BE2C (cell line): ENCODE data around the gene SRC.

Experiments used
- DNase-seq: peaks from one replicate; pipeline ENCODE4 v3.0.0-alpha.2; 2020
- H3K27me3 ChIP-seq: fragments of 250-450 bp; sonication (Bioruptor Pico); 2 replicates; pipeline ENCODE4 v1.5.1; 2020; ENCODE audit warnings: mild to moderate bottlenecking
- H3K36me3 ChIP-seq: fragments of 250-450 bp; sonication (Bioruptor Pico); 2 replicates; pipeline ENCODE4 v1.5.1; 2020; ENCODE audit warnings: mild to moderate bottlenecking
- H3K4me1 ChIP-seq: fragments of 250-450 bp; sonication (Bioruptor Pico); 2 replicates; pipeline ENCODE4 v1.5.1; 2020
- H3K4me3 ChIP-seq: 2 replicates; pipeline ENCODE4 v1.5.1; 2011; ENCODE audit warnings: low read depth, low read length
- H3K9me3 ChIP-seq: fragments of 250-450 bp; sonication (Bioruptor Pico); 2 replicates; pipeline ENCODE4 v1.5.1; 2020
- CTCF ChIP-seq: IDR thresholded peaks from 2 replicates; pipeline ENCODE4 v1.5.1; 2012; ENCODE audit warnings: mild to moderate bottlenecking, low read depth, low read length

The SRC gene

GRCh38 chr20:37379967-37380828 lies 34.3 kb downstream of the SRC start:
- Histone ChIP-seq H3K9me3 (no peaks in the 10 kb centered on the region), H3K27me3 (no peaks in the 10 kb centered on the region), H3K36me3 (no peaks in the 10 kb centered on the region), H3K4me3 (no peak overlapping the region), H3K4me1 (peaks cover 4% of the 10 kb centered on the region; the same call in 1 of the 2 replicates)
- DNase-seq = peak; percentile 12
- TF ChIP-seq CTCF = no peak

- H3K9me3 ChIP-seq = no peaks in the 10 kb centered on the region
- no peak for TF ChIP-seq CTCF
- no peak for DNase-seq
- no peaks in the 10 kb centered on the region; the same call in 1 of the 2 replicates for H3K36me3 ChIP-seq
- no peak overlapping the region for H3K4me3 ChIP-seq
- peaks cover 4% of the 10 kb centered on the region; the same call in 1 of the 2 replicates for H3K4me1 ChIP-seq
- H3K27me3 ChIP-seq = no peaks in the 10 kb centered on the region
These were observed 35.1 kb downstream of the SRC start for GRCh38 chr20:37380864-37381579.

GRCh38 chr20:37381621-37382471 lies 35.9 kb downstream of the SRC start:
- Histone ChIP-seq H3K9me3 (no peaks in the 10 kb centered on the region), H3K36me3 (no peaks in the 10 kb centered on the region; the same call in 1 of the 2 replicates), H3K27me3 (no peaks in the 10 kb centered on the region), H3K4me3 (no peak overlapping the region), H3K4me1 (peaks cover 6% of the 10 kb centered on the region)
- no peak for DNase-seq
- no peak for TF ChIP-seq CTCF

- H3K4me1 ChIP-seq = peaks cover 6% of the 10 kb centered on the region
- H3K4me3 ChIP-seq = no peak overlapping the region
- H3K9me3 ChIP-seq = no peaks in the 10 kb centered on the region
- no peak for DNase-seq
- H3K36me3 ChIP-seq = no peaks in the 10 kb centered on the region; the same call in 1 of the 2 replicates
- TF ChIP-seq CTCF = no peak
- H3K27me3 ChIP-seq = no peaks in the 10 kb centered on the region
These were observed 36.7 kb downstream of the SRC start for GRCh38 chr20:37382482-37383120.

GRCh38 chr20:37383229-37383989 lies 37.5 kb downstream of the SRC start:
- H3K36me3 ChIP-seq = no peaks in the 10 kb centered on the region; the same call in 1 of the 2 replicates
- peaks cover 6% of the 10 kb centered on the region for H3K4me1 ChIP-seq
- no peaks in the 10 kb centered on the region for H3K9me3 ChIP-seq
- H3K4me3 ChIP-seq = no peak overlapping the region
- no peak for TF ChIP-seq CTCF
- DNase-seq = no peak
- no peaks in the 10 kb centered on the region for H3K27me3 ChIP-seq
